Ascending aorta (tissue), 2 donors: ENCODE data around the gene PES1. TPM values are rescaled to one million over a fixed set of nuclear protein-coding genes. Genes with fewer than 3 reads are reported as not detected.
"Not testable (repeated sequence)": the region's sequence is repeated elsewhere in the genome, so short reads cannot be mapped to it uniquely, and the experiment has no call there.

Source experiments
- DNase-seq, 2 donors: peaks; one replicate each; pipeline ENCODE4 v3.0.0-alpha.2; 2019; ENCODE audit warnings: low spot score in 2 of 2
- H3K27ac ChIP-seq, 2 donors: fragments of 200-600 bp; sonication (generic); one replicate each; pipeline ENCODE4 v1.5.1; 2016 to 2017; ENCODE audit warnings: mild to moderate bottlenecking in 1 of 2
- H3K27me3 ChIP-seq: fragments of 200-600 bp; sonication (generic); one replicate; pipeline ENCODE4 v1.5.1; 2017
- H3K36me3 ChIP-seq, 2 donors: fragments of 200-600 bp; sonication (generic); one replicate each; pipeline ENCODE4 v1.5.1; 2016
- H3K4me1 ChIP-seq, 2 donors: fragments of 200-600 bp; sonication (generic); one replicate each; pipeline ENCODE4 v1.5.1; 2016 to 2017; ENCODE audit warnings: mild to moderate bottlenecking in 1 of 2
- H3K4me3 ChIP-seq, 2 donors: fragments of 200-600 bp; sonication (generic); one replicate each; pipeline ENCODE4 v1.5.1; 2016 to 2017; ENCODE audit warnings: mild to moderate bottlenecking in 1 of 2
- H3K9me3 ChIP-seq, 2 donors: fragments of 200-600 bp; sonication (generic); one replicate each; pipeline ENCODE4 v1.5.1; 2016
- intact Hi-C: fragments of 100-400 bp; cut with DNase I; formaldehyde crosslinking; loops from one replicate; pipeline ENCODE4 v1.15.1; 2023
- total RNA-seq: library from RNA; depleted of rRNA; stranded (reverse); fragments of >200 nt; gene quantifications from one replicate; pipeline ENCODE4 v1.1.0, GENCODE V29; 2016
- TF ChIP-seq, protein P1 (sequence below), 3 experiments: fragments of 200-600 bp in 2 of 3; fragments of 450-650 bp in 1 of 3; sonication (generic) in 2 of 3; IDR thresholded peaks; one replicate each; pipeline ENCODE4 v1.5.1; 2016 to 2019; ENCODE audit warnings: antibody characterized with exemption in 3 of 3, mild to moderate bottlenecking in 1 of 3, moderate library complexity in 1 of 3

PES1 gene
- total RNA-seq, 1 donor from 2014 or later = 24.7 TPM

GRCh38 chr22:30626413-30626812, 34.7 kb upstream of the PES1 start:
- no peaks in the 10 kb centered on the region for H3K27me3 ChIP-seq
- DNase-seq = no peak
- H3K27ac ChIP-seq = no peak overlapping the region
- H3K36me3 ChIP-seq = peaks cover 0 to 5% of the 10 kb centered on the region in 2 donors
- H3K4me3 ChIP-seq = no peak overlapping the region
- TF ChIP-seq, protein P1, sequence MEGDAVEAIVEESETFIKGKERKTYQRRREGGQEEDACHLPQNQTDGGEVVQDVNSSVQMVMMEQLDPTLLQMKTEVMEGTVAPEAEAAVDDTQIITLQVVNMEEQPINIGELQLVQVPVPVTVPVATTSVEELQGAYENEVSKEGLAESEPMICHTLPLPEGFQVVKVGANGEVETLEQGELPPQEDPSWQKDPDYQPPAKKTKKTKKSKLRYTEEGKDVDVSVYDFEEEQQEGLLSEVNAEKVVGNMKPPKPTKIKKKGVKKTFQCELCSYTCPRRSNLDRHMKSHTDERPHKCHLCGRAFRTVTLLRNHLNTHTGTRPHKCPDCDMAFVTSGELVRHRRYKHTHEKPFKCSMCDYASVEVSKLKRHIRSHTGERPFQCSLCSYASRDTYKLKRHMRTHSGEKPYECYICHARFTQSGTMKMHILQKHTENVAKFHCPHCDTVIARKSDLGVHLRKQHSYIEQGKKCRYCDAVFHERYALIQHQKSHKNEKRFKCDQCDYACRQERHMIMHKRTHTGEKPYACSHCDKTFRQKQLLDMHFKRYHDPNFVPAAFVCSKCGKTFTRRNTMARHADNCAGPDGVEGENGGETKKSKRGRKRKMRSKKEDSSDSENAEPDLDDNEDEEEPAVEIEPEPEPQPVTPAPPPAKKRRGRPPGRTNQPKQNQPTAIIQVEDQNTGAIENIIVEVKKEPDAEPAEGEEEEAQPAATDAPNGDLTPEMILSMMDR (IDR thresholded peaks at IDR 0.05) = no peak
- intact Hi-C loops = no loop called here
- H3K9me3 ChIP-seq = no peaks in the 10 kb centered on the region
- H3K4me1 ChIP-seq = no peaks in the 10 kb centered on the region

- DNase-seq, H3K27me3 ChIP-seq, H3K9me3 ChIP-seq, H3K4me1 ChIP-seq, H3K27ac ChIP-seq, intact Hi-C loops, H3K4me3 ChIP-seq: not testable (repeated sequence)
- H3K36me3 ChIP-seq = peaks cover 7 to 11% of the 10 kb centered on the region in 2 donors
These were observed 28.2 kb upstream of the PES1 start for GRCh38 chr22:30619909-30620308.

DNA sequence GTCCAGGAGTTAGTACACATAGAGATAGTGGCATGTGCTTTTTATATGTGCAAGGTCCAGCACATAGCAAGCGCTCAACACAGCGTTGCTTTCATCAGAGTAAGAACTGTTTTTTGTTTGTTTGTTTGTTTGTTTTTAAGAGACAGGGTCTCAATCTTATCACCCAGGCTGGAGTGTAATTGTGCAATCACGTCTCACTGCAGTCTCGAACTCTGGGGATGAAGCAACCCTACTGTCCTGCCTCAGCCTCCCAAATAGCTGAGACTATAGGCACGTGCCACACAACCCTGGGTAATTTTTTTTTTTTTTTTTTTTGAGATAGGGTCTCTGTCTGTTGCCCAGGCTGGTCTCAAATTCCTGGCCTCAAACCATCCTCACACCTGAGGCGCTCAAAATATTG, 26.1 kb upstream of the PES1 start:
- Histone ChIP-seq H3K27ac (no peak overlapping the region), H3K9me3 (no peaks in the 10 kb centered on the region), H3K27me3 (no peaks in the 10 kb centered on the region), H3K36me3 (peaks cover 11 to 15% of the 10 kb centered on the region in 2 donors), H3K4me1 (no peaks in the 10 kb centered on the region), H3K4me3 (no peak overlapping the region)
- DNase-seq = no peak
- TF ChIP-seq, protein P1 (IDR thresholded peaks at IDR 0.05) = no peak
- intact Hi-C loops = no loop called here

DNA sequence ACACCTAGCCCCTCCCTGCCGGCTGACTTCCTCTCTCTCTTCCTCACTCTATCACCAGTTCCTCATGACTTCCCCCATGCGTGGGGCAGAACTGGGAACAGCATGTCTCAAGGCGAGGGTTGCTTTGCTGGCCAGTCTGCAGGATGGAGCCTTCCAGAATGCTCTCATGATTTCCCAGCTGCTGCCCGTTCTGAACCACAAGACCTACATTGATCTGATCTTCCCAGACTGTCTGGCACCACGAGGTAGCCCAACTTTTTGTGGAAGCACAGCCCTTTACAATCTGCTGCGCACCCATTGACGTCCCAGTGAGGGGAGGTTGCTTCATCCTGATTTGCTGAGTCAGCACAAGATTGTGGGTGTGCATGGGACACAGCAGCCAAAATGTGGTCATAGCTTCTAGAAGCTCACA, 23.8 kb upstream of the PES1 start:
- no peaks in the 10 kb centered on the region for H3K4me1 ChIP-seq
- intact Hi-C loops = no loop called here
- H3K9me3 ChIP-seq = no peaks in the 10 kb centered on the region
- peaks cover 7 to 26% of the 10 kb centered on the region in 2 donors for H3K36me3 ChIP-seq
- TF ChIP-seq, protein P1 (IDR thresholded peaks at IDR 0.05) = no peak
- peak in 1 of 2 donors; percentile 26 for DNase-seq
- H3K27ac ChIP-seq = no peak overlapping the region
- no peaks in the 10 kb centered on the region for H3K27me3 ChIP-seq
- H3K4me3 ChIP-seq = no peak overlapping the region

DNA sequence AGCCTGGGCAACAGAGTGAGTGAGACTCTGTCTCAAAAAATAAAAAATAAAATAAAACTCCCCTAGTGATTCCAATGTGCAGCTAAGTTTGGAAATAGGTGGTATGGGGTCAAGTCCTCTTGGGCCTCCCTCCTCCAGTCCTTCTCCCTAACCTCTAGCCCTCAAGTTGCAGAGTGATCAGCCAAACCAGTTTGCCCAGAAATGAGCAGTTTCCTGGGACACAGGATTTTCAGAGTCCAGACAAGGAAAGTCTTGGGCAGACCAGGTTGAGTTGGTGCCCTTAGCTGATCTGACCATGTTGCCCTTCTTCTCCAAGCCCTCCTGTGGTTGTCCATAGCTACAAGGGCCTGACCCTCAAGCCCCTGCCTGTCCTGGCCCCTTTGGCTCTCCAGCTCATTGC, 23.2 kb upstream of the PES1 start:
- no peak overlapping the region for H3K27ac ChIP-seq
- no peaks in the 10 kb centered on the region for H3K9me3 ChIP-seq
- peaks cover 7 to 26% of the 10 kb centered on the region in 2 donors for H3K36me3 ChIP-seq
- intact Hi-C loops = no loop called here
- TF ChIP-seq, protein P1 (IDR thresholded peaks at IDR 0.05) = no peak
- H3K4me3 ChIP-seq = no peak overlapping the region
- no peaks in the 10 kb centered on the region for H3K4me1 ChIP-seq
- H3K27me3 ChIP-seq = no peaks in the 10 kb centered on the region
- DNase-seq = no peak

DNA sequence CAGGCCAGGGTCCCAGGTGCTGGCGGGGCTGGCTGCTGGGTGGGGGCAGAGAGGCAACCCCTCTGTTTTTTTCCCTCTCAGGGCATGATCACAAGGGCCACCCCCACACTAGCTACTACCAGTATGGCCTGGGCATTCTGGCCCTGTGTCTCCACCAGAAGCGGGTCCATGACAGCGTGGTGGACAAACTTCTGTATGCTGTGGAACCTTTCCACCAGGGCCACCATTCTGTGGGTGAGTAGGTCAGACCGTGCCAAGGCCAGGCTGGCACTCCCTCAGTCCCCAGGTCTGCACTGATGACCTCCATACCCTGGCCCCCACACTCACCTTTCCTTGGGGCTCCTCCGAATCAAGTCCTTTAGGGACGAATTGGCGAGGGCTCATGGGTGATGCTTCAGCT, 22.6 kb upstream of the PES1 start:
- Histone ChIP-seq H3K36me3 (peaks cover 4 to 26% of the 10 kb centered on the region in 2 donors), H3K4me3 (no peak overlapping the region), H3K4me1 (no peaks in the 10 kb centered on the region), H3K27me3 (no peaks in the 10 kb centered on the region), H3K9me3 (no peaks in the 10 kb centered on the region), H3K27ac (no peak overlapping the region)
- intact Hi-C loops = no loop called here
- no peak for DNase-seq
- TF ChIP-seq, protein P1 (IDR thresholded peaks at IDR 0.05) = no peak
